Trophoblast cell (in vitro differentiated cells and primary cell): ENCODE data around the gene SLIT3.

ENCODE experiments used
- DNase-seq, 2 donors: peaks; one replicate each; pipeline ENCODE4 v3.0.0-alpha.2; 2016
- H2AFZ ChIP-seq: 2 replicates; pipeline ENCODE4 v1.6.1; 2013; ENCODE audit warnings: low read length, moderate library complexity, mild to moderate bottlenecking; ENCODE audit not compliant: insufficient read depth, poor library complexity
- H2AK5ac ChIP-seq: 2 replicates; pipeline ENCODE4 v1.6.1; 2013; ENCODE audit warnings: mild to moderate bottlenecking, low read length
- H2BK120ac ChIP-seq: 2 replicates; pipeline ENCODE4 v1.6.1; 2013; ENCODE audit warnings: low read length, mild to moderate bottlenecking, moderate library complexity; ENCODE audit not compliant: insufficient read depth, poor library complexity
- H2BK12ac ChIP-seq: 2 replicates; pipeline ENCODE4 v1.6.1; 2013; ENCODE audit warnings: mild to moderate bottlenecking, low read length, moderate library complexity
- H2BK5ac ChIP-seq: 2 replicates; pipeline ENCODE4 v1.6.1; 2013; ENCODE audit warnings: low read length, low read depth, moderate library complexity, mild to moderate bottlenecking; ENCODE audit not compliant: poor library complexity
- H3K14ac ChIP-seq: 2 replicates; pipeline ENCODE4 v1.6.1; 2013; ENCODE audit warnings: mild to moderate bottlenecking, low read length
- H3K18ac ChIP-seq: 2 replicates; pipeline ENCODE4 v1.6.1; 2013; ENCODE audit warnings: mild to moderate bottlenecking, low read length
- H3K23ac ChIP-seq: 2 replicates; pipeline ENCODE4 v1.6.1; 2013; ENCODE audit warnings: low read length
- H3K27ac ChIP-seq: 2 replicates; pipeline ENCODE4 v1.5.1; 2013; ENCODE audit warnings: low read depth, mild to moderate bottlenecking, inconsistent platforms, low read length, moderate library complexity
- H3K27me3 ChIP-seq: 2 replicates; pipeline ENCODE4 v1.6.1; 2013; ENCODE audit warnings: inconsistent platforms, mild to moderate bottlenecking, low read length, moderate library complexity; ENCODE audit not compliant: insufficient read depth
- H3K36me3 ChIP-seq, 2 experiments: 1 replicate in 1 of 2; 2 replicates in 1 of 2; pipeline ENCODE4 v1.6.1; 2013; ENCODE audit warnings: low read length in 2 of 2, mild to moderate bottlenecking in 2 of 2, moderate library complexity in 1 of 2; ENCODE audit not compliant: insufficient read depth in 2 of 2, control insufficient read depth in 1 of 2
- H3K4ac ChIP-seq: 2 replicates; pipeline ENCODE4 v1.6.1; 2013; ENCODE audit warnings: low read depth, mild to moderate bottlenecking, low read length, moderate library complexity
- H3K4me1 ChIP-seq, 2 experiments: 1 replicate in 1 of 2; 2 replicates in 1 of 2; pipeline ENCODE4 v1.6.1; 2013; ENCODE audit warnings: low read length in 2 of 2, mild to moderate bottlenecking in 2 of 2, moderate library complexity in 1 of 2; ENCODE audit not compliant: insufficient read depth in 2 of 2, control insufficient read depth in 1 of 2
- H3K4me2 ChIP-seq: 2 replicates; pipeline ENCODE4 v1.6.1; 2013; ENCODE audit warnings: inconsistent platforms, mild to moderate bottlenecking, low read length, moderate library complexity
- H3K4me3 ChIP-seq: 2 replicates; pipeline ENCODE4 v1.5.1; 2013; ENCODE audit warnings: mild to moderate bottlenecking, low read depth, low read length, inconsistent platforms
- H3K79me1 ChIP-seq: one replicate; pipeline ENCODE4 v1.6.1; 2013; ENCODE audit warnings: low read length
- H3K79me2 ChIP-seq: 2 replicates; pipeline ENCODE4 v1.6.1; 2013; ENCODE audit warnings: low read length, mild to moderate bottlenecking; ENCODE audit not compliant: control insufficient read depth, insufficient read depth, poor library complexity
- H3K9ac ChIP-seq: 2 replicates; pipeline ENCODE4 v1.6.1; 2013; ENCODE audit warnings: mild to moderate bottlenecking, low read length
- H3K9me3 ChIP-seq: 2 replicates; pipeline ENCODE4 v1.6.1; 2013; ENCODE audit warnings: low read depth, mild to moderate bottlenecking, control low read depth, inconsistent platforms, low read length; ENCODE audit not compliant: insufficient read depth
- H4K12ac ChIP-seq: 2 replicates; pipeline ENCODE4 v1.6.1; 2013; ENCODE audit warnings: low read depth, mild to moderate bottlenecking, low read length, moderate library complexity
- H4K8ac ChIP-seq: 2 replicates; pipeline ENCODE4 v1.6.1; 2013; ENCODE audit warnings: low read depth, mild to moderate bottlenecking, low read length, moderate library complexity
- H4K91ac ChIP-seq: one replicate; pipeline ENCODE4 v1.6.1; 2013; ENCODE audit warnings: low read depth, mild to moderate bottlenecking, low read length, moderate library complexity
- whole genome bisulfite sequencing: extraction: QIAGEN DNeasy Blood & Tissue Kit; methylation state at CpG from one replicate; pipeline ENCODE4 v1.1.7; 2013; ENCODE audit warnings: missing lambda C conversion rate; ENCODE audit not compliant: insufficient read length, insufficient coverage; ENCODE audit errors: extremely low coverage; 5-methylcytosine and 5-hydroxymethylcytosine counted together

Gene SLIT3

GRCh38 chr5:168803541-168803940, 497.4 kb downstream of the SLIT3 start:
- no peak overlapping the region for H3K27ac ChIP-seq
- H3K79me1 ChIP-seq, result no peaks in the 10 kb centered on the region
- no peak for DNase-seq
- no peak overlapping the region for H3K14ac ChIP-seq
- no peaks in the 10 kb centered on the region for H3K4me1 ChIP-seq
- H3K4me2 ChIP-seq, result no peak overlapping the region
- no CpG with 5 or more reads among the region's 4 CpGs for WGBS
- H3K36me3 ChIP-seq, result peaks cover 11 to 26% of the 10 kb centered on the region in 2 experiments
- H3K23ac ChIP-seq, result no peak overlapping the region
- H3K9ac ChIP-seq, result no peak overlapping the region
- H3K27me3 ChIP-seq, result no peaks in the 10 kb centered on the region
- no peaks in the 10 kb centered on the region for H3K79me2 ChIP-seq
- no peak overlapping the region for H2BK120ac ChIP-seq
- H3K18ac ChIP-seq, result no peak overlapping the region
- no peak overlapping the region for H4K91ac ChIP-seq
- H2BK12ac ChIP-seq, result no peak overlapping the region
- no peak overlapping the region for H4K8ac ChIP-seq
- no peak overlapping the region for H2BK5ac ChIP-seq
- no peak overlapping the region for H3K4ac ChIP-seq
- H4K12ac ChIP-seq, result no peak overlapping the region
- H3K4me3 ChIP-seq, result no peak overlapping the region
- H3K9me3 ChIP-seq, result no peaks in the 10 kb centered on the region
- H2AFZ ChIP-seq, result no peak overlapping the region
- no peak overlapping the region for H2AK5ac ChIP-seq

- Histone ChIP-seq H3K27ac (no peak overlapping the region), H3K36me3 (peaks cover 13 to 28% of the 10 kb centered on the region in 2 experiments), H3K27me3 (no peaks in the 10 kb centered on the region), H3K4me1 (no peaks in the 10 kb centered on the region), H3K23ac (no peak overlapping the region), H2AK5ac (no peak overlapping the region), H2BK5ac (no peak overlapping the region), H4K8ac (no peak overlapping the region), H2AFZ (no peak overlapping the region), H2BK120ac (no peak overlapping the region), H3K4me2 (no peak overlapping the region), H3K79me1 (no peaks in the 10 kb centered on the region), H3K79me2 (no peaks in the 10 kb centered on the region), H3K9ac (no peak overlapping the region), H4K12ac (no peak overlapping the region), H4K91ac (no peak overlapping the region), H3K18ac (no peak overlapping the region), H3K14ac (no peak overlapping the region), H3K4ac (no peak overlapping the region), H2BK12ac (no peak overlapping the region), H3K9me3 (no peaks in the 10 kb centered on the region), H3K4me3 (no peak overlapping the region)
- DNase-seq, result no peak
- no CpG with 5 or more reads among the region's 6 CpGs for WGBS
Observed at GRCh38 chr5:168802337-168802736, 498.6 kb downstream of the SLIT3 start.

- no peak overlapping the region for H3K14ac ChIP-seq
- peak in 1 of 2 donors; percentile 13 for DNase-seq
- H3K4me1 ChIP-seq, result peaks cover 0 to 3% of the 10 kb centered on the region in 2 experiments
- no peak overlapping the region for H3K4me3 ChIP-seq
- no peak overlapping the region for H3K23ac ChIP-seq
- peaks cover 18 to 27% of the 10 kb centered on the region in 2 experiments for H3K36me3 ChIP-seq
- no peaks in the 10 kb centered on the region for H3K79me1 ChIP-seq
- no peak overlapping the region for H2AFZ ChIP-seq
- H3K27me3 ChIP-seq, result no peaks in the 10 kb centered on the region
- no peak overlapping the region for H3K4ac ChIP-seq
- no peak overlapping the region for H3K27ac ChIP-seq
- no peak overlapping the region for H2BK5ac ChIP-seq
- H2AK5ac ChIP-seq, result no peak overlapping the region
- H4K8ac ChIP-seq, result no peak overlapping the region
- no peaks in the 10 kb centered on the region for H3K9me3 ChIP-seq
- no peak overlapping the region for H2BK12ac ChIP-seq
- H3K4me2 ChIP-seq, result no peak overlapping the region
- H3K9ac ChIP-seq, result no peak overlapping the region
- no peak overlapping the region for H3K18ac ChIP-seq
- no peak overlapping the region for H4K12ac ChIP-seq
- H4K91ac ChIP-seq, result no peak overlapping the region
- H2BK120ac ChIP-seq, result no peak overlapping the region
- WGBS, result no CpG with 5 or more reads among the region's 7 CpGs
- no peaks in the 10 kb centered on the region for H3K79me2 ChIP-seq
Observed at GRCh38 chr5:168801567-168801966, 499.4 kb downstream of the SLIT3 start.

GRCh38 chr5:168800701-168801100, 500.2 kb downstream of the SLIT3 start:
- H3K9ac ChIP-seq, result no peak overlapping the region
- peaks cover 14 to 20% of the 10 kb centered on the region in 2 experiments for H3K36me3 ChIP-seq
- no peak overlapping the region for H3K14ac ChIP-seq
- no peaks in the 10 kb centered on the region for H3K79me2 ChIP-seq
- H2BK5ac ChIP-seq, result no peak overlapping the region
- no peak overlapping the region for H3K4ac ChIP-seq
- no peak overlapping the region for H2BK120ac ChIP-seq
- H2AFZ ChIP-seq, result no peak overlapping the region
- H3K9me3 ChIP-seq, result no peaks in the 10 kb centered on the region
- H3K79me1 ChIP-seq, result no peaks in the 10 kb centered on the region
- no peaks in the 10 kb centered on the region for H3K27me3 ChIP-seq
- no peak overlapping the region for H4K12ac ChIP-seq
- no CpG with 5 or more reads among the region's 3 CpGs for WGBS
- peaks cover 0 to 6% of the 10 kb centered on the region in 2 experiments for H3K4me1 ChIP-seq
- peak in 1 of 2 donors; percentile 40 for DNase-seq
- no peak overlapping the region for H3K18ac ChIP-seq
- no peak overlapping the region for H3K23ac ChIP-seq
- no peak overlapping the region for H2AK5ac ChIP-seq
- no peak overlapping the region for H4K8ac ChIP-seq
- H3K4me3 ChIP-seq, result no peak overlapping the region
- H2BK12ac ChIP-seq, result no peak overlapping the region
- H4K91ac ChIP-seq, result no peak overlapping the region
- no peak overlapping the region for H3K4me2 ChIP-seq
- no peak overlapping the region for H3K27ac ChIP-seq
